HCT116 (cell line): Measurements from ENCODE around the gene CD59.

Experiments
- CEBPB ChIP-seq: IDR thresholded peaks from 2 replicates; pipeline ENCODE4 v1.6.1; 2012; ENCODE audit warnings: low read depth
- POLR2A ChIP-seq: IDR thresholded peaks from 2 replicates; pipeline ENCODE4 v1.7.0; 2011; ENCODE audit warnings: borderline replicate concordance; ENCODE audit not compliant: insufficient read depth, insufficient read length; ENCODE audit errors: extremely low read depth
- TCF7L2 ChIP-seq: IDR thresholded peaks from 2 replicates; pipeline ENCODE4 v1.7.0; 2011; ENCODE audit warnings: borderline replicate concordance, inconsistent platforms; ENCODE audit not compliant: insufficient read depth, insufficient read length; ENCODE audit errors: extremely low read depth
- ZNF274 ChIP-seq: fragments of 200-500 bp; sonication (Bioruptor generic); IDR thresholded peaks from 2 replicates; pipeline ENCODE4 v1.6.1; 2014; ENCODE audit warnings: mild to moderate bottlenecking, low read depth, low read length, inconsistent platforms

GRCh38 chr11:33734441-33735270 is 1.6 kb downstream of the CD59 start:
- TF ChIP-seq POLR2A (no peak), ZNF274 (no peak), TCF7L2 (no peak), CEBPB (no peak)
